Neural crest cell (in vitro differentiated cells): Measurements from ENCODE around the gene MLST8. TPM values are rescaled to one million over a fixed set of nuclear protein-coding genes. Genes with fewer than 3 reads are reported as not detected.

Source experiments
- DNase-seq: peaks from one replicate; pipeline ENCODE4 v3.0.0; 2021; ENCODE audit warnings: low read depth, mixed read lengths, low spot score
- H3K27ac Mint-ChIP-seq: one replicate; pipeline ENCODE4 v1.8.0; 2021; ENCODE audit warnings: mild to moderate bottlenecking, mixed read lengths; ENCODE audit not compliant: unreplicated experiment
- H3K27me3 Mint-ChIP-seq: 2 replicates; pipeline ENCODE4 v1.8.0; 2021; ENCODE audit warnings: low read depth, mild to moderate bottlenecking, mixed read lengths
- H3K36me3 Mint-ChIP-seq: 2 replicates; pipeline ENCODE4 v1.8.0; 2021; ENCODE audit warnings: low read depth, mild to moderate bottlenecking, mixed read lengths
- H3K4me1 Mint-ChIP-seq: 2 replicates; pipeline ENCODE4 v1.8.0; 2021; ENCODE audit warnings: mixed read lengths
- H3K4me3 Mint-ChIP-seq: one replicate; pipeline ENCODE4 v1.8.0; 2021; ENCODE audit warnings: mild to moderate bottlenecking, mixed read lengths
- H3K9me3 Mint-ChIP-seq: 2 replicates; pipeline ENCODE4 v1.8.0; 2021; ENCODE audit warnings: mixed read lengths
- total RNA-seq: library from RNA; stranded (reverse); gene quantifications from 2 replicates; pipeline ENCODE4 v1.2.1, GENCODE V29; 2021
- TF ChIP-seq, protein P1 (sequence below): fragments of 200-600 bp; sonication (generic); conservative IDR thresholded peaks from 2 replicates; pipeline ENCODE4 v1.5.0; 2021; ENCODE audit warnings: antibody characterized with exemption, mild to moderate bottlenecking

The MLST8 gene
- total RNA-seq, 1 donor from 2014 or later: 68.1 TPM

GRCh38 chr16:2210386-2211365 is 5.4 kb downstream of the MLST8 start, which contains the start of gene BRICD5:
Gene BRICD5 (minus strand): TSS chr16:2210863. CDS start chr16:2210833, 30 bp downstream.
- H3K27me3 Mint-ChIP-seq: peaks cover 8% of the 10 kb centered on the region
- H3K4me1 Mint-ChIP-seq: peaks cover 40% of the 10 kb centered on the region
- H3K4me3 Mint-ChIP-seq: peak within 1 kb of the TSS; percentile 94
- H3K36me3 Mint-ChIP-seq: peaks cover 9% of the 10 kb centered on the region
- no peaks in the 10 kb centered on the region for H3K9me3 Mint-ChIP-seq
- peak within 1 kb of the TSS; percentile 89 for H3K27ac Mint-ChIP-seq
- TF ChIP-seq, protein P1, sequence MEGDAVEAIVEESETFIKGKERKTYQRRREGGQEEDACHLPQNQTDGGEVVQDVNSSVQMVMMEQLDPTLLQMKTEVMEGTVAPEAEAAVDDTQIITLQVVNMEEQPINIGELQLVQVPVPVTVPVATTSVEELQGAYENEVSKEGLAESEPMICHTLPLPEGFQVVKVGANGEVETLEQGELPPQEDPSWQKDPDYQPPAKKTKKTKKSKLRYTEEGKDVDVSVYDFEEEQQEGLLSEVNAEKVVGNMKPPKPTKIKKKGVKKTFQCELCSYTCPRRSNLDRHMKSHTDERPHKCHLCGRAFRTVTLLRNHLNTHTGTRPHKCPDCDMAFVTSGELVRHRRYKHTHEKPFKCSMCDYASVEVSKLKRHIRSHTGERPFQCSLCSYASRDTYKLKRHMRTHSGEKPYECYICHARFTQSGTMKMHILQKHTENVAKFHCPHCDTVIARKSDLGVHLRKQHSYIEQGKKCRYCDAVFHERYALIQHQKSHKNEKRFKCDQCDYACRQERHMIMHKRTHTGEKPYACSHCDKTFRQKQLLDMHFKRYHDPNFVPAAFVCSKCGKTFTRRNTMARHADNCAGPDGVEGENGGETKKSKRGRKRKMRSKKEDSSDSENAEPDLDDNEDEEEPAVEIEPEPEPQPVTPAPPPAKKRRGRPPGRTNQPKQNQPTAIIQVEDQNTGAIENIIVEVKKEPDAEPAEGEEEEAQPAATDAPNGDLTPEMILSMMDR: no peak
- DNase-seq: no peak

GRCh38 chr16:2211923-2212347 is 6.7 kb downstream of the MLST8 start:
- no peak for DNase-seq
- no peaks in the 10 kb centered on the region for H3K9me3 Mint-ChIP-seq
- H3K4me3 Mint-ChIP-seq: peak overlapping the region; percentile 94
- peaks cover 9% of the 10 kb centered on the region for H3K36me3 Mint-ChIP-seq
- TF ChIP-seq, protein P1: no peak
- peaks cover 8% of the 10 kb centered on the region for H3K27me3 Mint-ChIP-seq
- no peak overlapping the region for H3K27ac Mint-ChIP-seq
- H3K4me1 Mint-ChIP-seq: peaks cover 32% of the 10 kb centered on the region

DNA sequence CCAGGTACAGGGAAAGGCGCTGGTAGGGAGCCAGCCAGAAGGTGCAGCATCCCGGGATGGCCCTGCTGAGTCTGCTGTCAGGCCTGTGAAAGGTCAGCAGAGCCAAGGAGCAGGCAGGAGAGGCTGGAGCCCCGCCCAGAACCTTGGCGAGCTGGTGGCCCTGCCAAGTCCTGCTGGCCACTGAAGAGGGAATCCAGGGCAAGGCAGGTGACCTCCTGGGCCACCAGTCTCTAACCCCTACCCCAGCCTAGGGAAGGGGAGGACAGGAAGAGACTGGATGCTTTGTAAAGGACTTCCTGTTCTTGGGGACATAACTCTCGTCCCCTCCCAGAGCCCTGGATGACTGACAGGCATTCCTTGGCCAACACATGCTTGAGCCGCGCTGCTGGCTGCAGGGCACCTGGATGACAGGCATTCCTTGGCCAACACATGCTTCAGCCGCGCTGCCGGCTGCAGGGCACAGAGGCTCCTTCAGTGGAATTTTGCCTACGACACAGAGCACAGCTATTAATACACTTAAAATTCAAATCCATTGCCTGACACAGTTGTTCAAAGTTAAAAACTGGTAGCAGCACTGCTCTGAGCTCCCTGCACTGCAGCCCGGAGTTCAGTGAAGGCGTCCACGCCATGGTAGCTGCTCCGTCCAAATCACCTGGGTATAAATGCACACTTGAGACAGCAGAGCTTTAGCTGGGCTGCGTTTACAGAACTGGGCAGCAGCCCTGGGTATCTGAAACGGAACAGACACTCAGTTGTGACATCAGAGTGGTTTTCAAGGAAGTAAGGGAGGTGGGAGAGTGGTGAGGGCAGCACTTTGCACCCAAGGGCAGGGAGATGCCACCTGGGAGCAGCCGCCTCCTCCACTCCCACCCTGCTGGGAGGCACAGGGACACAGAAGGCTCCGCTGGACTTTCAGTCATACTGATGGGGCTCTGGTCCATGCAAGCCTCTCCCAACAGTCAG is 7.4 kb downstream of the MLST8 start:
- peaks cover 6% of the 10 kb centered on the region for H3K36me3 Mint-ChIP-seq
- TF ChIP-seq, protein P1: no peak
- DNase-seq: no peak
- peaks cover 8% of the 10 kb centered on the region for H3K27me3 Mint-ChIP-seq
- peaks cover 28% of the 10 kb centered on the region for H3K4me1 Mint-ChIP-seq
- no peaks in the 10 kb centered on the region for H3K9me3 Mint-ChIP-seq
- H3K4me3 Mint-ChIP-seq: peak overlapping the region; percentile 94
- peak overlapping the region; percentile 81 for H3K27ac Mint-ChIP-seq

DNA sequence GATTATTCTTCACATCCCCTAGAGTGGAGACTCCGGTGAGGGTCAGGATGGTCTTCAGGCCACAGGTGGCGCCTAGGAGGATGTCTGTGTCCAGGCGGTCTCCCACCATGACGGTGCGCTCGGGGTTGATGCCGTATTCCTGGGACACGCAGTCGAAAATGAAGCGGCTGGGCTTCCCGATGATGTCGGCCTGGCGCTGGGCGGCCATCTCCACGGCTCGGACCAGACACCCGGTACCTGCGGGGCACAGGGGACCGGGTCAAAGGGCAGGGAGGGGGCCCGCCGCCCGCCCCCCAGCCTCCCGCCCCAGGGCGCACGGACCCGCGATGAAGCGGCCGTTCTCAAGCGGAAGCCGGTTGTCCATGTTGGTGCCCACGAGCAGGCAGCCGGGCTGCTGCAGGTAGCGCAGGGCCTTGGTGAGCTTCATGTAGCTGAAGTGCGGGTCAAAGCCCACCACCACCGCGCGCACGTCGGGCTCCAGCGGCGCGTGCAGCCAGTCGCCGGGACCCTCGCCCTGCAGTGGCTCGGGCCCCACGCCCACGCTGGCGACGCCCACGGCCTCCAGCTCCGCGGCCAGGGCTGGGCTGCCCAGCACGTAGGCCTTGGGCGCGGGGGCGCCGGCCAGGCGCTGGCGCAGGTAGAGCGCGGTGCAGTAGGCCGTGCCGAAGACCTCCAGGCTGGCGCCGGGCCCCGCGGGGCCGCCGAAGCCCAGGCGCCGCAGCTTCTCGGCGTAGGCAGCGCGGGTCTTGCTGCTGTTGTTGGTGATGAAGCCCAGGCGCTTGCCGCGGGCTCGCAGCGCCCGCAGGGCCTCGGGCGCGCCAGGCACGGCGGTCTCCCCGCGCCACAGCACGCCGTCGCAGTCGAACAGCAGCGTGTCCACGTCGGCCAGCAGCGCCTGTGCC is 8.8 kb downstream of the MLST8 start:
- no peaks in the 10 kb centered on the region for H3K9me3 Mint-ChIP-seq
- DNase-seq: no peak
- H3K27me3 Mint-ChIP-seq: peaks cover 8% of the 10 kb centered on the region
- peaks cover 4% of the 10 kb centered on the region for H3K36me3 Mint-ChIP-seq
- TF ChIP-seq, protein P1: no peak
- H3K4me1 Mint-ChIP-seq: peaks cover 27% of the 10 kb centered on the region
- peak overlapping the region; percentile 94 for H3K4me3 Mint-ChIP-seq
- no peak overlapping the region for H3K27ac Mint-ChIP-seq
